ENCODE data around the gene SMARCAD1.

DNA sequence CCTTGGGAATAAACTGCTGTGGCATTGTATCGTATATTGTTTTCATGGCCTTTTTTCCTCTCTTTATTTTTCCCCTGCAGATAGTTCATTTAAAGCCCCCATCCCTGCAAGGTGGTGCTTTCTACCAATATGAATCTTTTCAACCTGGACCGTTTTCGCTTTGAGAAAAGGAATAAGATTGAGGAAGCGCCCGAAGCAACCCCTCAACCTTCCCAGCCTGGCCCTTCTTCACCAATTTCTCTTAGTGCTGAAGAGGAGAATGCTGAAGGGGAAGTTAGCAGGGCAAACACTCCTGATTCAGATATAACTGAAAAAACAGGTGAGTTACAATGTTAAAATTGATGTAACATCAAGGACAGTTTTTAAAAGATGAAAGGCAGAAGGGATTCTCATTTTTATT is 601 bp downstream of the SMARCAD1 start:
- TF ChIP-seq, protein P1, sequence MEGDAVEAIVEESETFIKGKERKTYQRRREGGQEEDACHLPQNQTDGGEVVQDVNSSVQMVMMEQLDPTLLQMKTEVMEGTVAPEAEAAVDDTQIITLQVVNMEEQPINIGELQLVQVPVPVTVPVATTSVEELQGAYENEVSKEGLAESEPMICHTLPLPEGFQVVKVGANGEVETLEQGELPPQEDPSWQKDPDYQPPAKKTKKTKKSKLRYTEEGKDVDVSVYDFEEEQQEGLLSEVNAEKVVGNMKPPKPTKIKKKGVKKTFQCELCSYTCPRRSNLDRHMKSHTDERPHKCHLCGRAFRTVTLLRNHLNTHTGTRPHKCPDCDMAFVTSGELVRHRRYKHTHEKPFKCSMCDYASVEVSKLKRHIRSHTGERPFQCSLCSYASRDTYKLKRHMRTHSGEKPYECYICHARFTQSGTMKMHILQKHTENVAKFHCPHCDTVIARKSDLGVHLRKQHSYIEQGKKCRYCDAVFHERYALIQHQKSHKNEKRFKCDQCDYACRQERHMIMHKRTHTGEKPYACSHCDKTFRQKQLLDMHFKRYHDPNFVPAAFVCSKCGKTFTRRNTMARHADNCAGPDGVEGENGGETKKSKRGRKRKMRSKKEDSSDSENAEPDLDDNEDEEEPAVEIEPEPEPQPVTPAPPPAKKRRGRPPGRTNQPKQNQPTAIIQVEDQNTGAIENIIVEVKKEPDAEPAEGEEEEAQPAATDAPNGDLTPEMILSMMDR (IDR thresholded peaks at IDR 0.05; ENCODE audit: low read depth, low read length), result no peak
- no peak for TF ChIP-seq EZH2phosphoT487 (IDR thresholded peaks at IDR 0.05; ENCODE audit: low read depth)

Data from OCI-LY3 (cell line).